GM18858 (cell line): ENCODE data around the gene TMEM154.

Experiments used
- ATAC-seq: cut with Tn5 transposase; IDR thresholded peaks from one replicate; pipeline ENCODE4 v1.9.1; 2021; ENCODE audit not compliant: unreplicated experiment

The TMEM154 gene

DNA sequence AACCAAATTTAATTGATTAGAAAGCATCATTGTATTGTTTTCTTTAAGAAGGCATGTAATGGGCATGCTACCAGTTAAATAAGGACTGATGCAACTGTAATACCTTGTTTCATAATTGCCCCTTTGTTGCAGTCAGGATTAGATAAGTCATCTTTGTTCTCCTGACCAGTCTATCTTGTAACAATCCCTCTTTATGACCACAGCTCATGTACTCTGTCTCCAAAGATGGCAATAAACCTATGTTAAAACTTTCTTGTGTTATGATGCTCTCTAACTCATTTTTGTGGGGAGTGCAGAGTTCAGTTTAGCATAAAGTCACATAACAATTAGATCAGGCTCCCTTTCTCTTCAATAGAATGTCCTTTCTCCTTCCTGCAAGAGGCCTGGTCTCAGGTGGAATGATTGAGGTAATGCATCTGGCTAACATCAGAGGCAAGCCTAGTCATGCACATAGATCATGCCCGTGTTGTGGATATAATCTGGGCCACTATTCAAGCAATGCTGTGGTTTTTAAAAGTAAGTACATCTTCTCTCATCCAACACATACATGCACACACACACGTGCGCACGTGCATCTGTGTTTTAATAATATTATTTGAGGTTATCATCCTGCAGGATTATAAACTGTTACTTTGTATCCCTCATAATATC lies 45.6 kb downstream of the TMEM154 start:
- ATAC-seq = no peak

DNA sequence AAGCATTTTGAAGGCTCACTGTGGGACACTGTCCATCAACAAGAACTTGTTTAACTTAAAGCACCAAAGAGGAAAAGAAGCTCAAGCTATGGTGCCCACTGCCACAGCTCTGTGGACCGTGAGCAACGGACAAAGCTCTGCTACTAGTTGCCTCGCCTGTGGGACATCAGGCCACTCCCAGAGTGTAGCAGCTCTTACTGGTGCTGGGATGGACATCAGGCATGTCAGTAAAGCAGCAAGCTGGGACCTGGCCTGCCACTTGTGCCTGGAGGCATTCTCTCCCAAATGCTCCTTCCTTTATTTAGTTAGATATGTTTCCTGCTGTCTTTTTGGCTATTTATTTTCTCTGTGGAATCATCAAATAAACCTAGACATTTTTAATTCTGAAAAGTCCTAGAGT lies 46.7 kb downstream of the TMEM154 start:
- ATAC-seq = no peak

DNA sequence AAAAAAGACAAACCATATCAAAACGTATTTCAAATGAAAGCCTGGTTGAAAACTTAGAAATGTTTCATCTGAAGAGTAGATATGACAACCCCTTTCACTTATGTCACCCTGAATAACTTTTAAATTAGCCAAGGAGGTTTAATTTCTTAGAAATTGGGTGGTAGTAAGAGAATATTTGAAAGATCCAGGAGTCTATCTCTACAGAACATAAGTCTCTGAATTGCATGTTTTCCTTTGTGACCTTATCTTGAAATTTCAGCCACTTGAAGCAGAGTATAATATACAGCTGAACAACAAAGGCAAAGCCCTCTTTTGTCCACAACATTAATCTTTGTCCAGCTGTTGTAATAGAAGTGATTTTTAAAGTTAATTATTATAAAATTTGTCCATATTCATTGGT lies 49.5 kb downstream of the TMEM154 start:
- ATAC-seq = no peak

DNA sequence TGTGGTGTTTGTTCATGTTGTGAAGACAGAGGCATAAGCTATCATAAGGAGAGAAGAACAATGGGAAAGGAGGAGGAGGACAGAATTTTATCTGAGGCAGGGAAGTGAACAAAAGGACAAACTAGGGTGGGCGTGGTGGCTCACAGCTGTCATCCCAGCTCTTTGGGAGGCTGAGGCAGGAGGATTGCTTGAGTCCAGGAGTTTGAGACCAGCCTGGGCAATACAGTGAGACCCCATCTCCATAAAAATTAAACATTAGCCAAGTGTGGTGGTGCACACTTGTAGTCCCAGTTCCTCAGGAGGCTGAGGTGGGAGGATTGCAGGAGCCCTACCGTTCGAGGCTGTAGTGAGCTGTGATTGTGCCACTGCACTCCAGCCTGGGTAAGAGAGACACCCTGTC lies 49.9 kb downstream of the TMEM154 start:
- ATAC-seq = no peak

DNA sequence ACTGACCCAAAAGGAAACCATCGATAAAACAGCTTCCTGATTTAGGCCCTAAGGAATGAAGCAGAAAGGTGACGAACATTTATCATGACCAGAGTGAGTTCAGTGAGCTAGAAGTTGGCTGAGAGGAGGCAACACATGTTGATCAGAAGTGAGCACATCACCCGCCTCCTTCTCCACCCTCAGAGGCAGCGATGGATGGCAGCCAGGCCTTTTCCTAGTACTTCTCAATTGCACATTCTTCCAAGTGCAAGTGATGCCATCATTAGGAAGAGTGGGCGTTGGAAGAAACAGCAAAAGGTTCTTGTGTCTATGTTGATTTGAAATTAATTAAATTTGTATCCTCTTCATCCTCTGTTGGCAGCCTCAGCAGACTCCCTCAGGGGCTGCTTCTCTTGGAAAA lies 51.7 kb downstream of the TMEM154 start:
- ATAC-seq = no peak

DNA sequence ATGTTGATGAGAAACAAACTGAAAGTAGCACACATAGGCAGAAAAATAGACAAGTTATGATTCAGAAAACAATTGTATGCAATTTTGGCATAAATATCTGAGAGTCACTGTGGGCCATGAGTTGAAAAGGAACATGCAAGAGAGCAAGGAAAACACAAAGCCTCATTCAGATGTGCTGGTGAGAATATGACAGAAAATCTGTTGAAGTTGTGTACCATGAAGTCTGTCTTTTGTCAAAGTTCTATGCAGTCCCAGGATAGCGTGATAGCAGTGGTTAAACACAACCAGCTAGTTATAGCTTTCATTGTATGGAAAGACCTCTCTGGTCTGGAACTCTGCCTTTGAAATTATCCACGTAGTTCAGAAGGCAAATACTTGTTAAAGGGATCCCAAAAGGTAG lies 53.0 kb downstream of the TMEM154 start:
- ATAC-seq = no peak

DNA sequence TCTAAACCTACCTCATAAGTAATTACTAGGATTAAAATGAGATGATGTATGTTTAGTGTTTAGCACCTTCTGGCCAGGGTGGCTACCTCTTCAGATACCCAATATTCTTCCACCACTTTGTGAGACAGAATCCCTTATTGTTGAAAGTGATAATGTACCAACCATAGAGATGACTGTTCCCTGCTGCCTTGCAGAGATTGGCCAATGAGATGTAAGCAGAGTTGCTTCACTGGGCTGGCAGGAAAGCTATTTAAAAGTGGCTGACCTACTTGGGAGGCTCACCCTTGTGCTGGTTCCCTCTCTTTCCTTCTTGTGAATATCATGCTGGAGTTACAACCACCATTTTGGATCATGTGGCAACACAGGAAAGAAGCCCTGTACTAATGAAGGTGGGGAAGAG lies 58.9 kb downstream of the TMEM154 start:
- ATAC-seq = no peak

DNA sequence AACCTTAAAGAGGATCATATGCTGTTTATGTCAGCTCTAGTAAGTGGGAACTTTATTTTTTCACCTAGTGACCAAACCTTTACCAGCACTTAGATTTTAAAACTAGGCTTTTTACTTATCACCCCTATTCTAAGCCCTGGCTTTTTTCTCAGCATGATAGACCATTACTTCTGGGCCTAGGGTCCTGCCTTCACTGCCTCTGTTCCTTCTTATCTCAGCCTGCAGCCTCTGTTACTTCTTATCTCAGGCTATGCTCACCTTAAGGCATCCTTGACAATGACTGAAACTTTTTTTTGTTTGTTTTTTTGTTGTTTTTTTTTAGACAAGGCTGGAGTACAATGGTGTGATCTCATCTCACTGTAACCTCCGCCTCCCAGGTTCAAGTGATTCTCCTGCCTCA lies 59.6 kb downstream of the TMEM154 start:
- no peak for ATAC-seq

DNA sequence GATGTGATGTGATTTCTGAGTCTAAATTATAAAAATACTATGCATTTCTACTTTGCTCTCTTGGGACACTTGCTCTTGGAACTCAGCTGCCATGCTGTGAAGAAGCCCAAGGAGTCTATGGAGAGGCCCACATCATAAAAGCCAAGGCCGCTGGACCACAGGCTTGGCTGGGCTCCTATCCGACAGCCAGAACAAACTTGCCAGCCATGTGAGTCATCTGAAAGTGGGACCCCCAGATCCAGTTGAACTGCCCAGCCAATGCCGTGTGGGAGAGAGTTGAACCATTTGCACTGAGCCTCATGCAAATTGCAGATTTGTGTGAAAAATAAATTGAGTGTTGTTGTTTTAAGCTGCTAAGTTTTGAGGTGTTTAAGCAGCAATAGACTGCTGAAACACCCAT lies 60.2 kb downstream of the TMEM154 start:
- ATAC-seq = no peak

DNA sequence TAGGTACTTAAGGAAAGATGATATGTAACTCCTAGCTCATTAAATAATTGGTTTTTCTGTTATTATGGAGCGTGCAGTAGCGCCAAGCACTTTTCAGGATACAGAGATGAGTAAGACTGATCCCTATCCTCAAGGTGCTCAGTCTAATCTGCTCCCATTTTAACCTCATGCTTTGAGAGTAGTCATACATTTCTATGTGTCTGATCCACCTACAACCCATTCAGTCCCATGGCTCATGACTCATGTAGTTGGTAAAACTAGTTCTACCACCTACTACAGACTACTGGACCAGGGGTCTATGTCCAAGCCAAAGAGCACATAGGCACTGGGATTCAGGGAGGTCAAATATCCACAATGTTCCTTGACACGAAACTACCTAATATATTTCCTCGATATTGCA lies 60.8 kb downstream of the TMEM154 start:
- no peak for ATAC-seq

DNA sequence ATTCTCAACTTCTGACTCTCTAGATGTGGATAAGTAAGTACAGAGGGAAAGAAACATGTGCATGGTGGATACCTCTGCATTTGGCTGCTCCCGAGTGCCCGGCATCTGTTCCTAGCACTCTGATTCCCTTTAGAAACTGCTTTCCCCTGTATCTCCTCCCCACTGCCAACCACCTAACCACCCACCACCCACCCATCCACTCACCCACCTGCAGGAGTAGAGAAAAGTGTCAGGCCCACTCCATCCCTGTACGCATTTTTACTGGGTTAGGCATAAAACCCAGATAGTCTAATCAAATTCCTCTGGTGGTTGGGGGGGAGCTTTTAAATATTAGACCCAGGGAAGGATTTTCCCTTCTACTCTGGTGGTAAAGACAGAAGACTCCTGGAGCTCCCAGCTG lies 63.0 kb downstream of the TMEM154 start:
- ATAC-seq = no peak

DNA sequence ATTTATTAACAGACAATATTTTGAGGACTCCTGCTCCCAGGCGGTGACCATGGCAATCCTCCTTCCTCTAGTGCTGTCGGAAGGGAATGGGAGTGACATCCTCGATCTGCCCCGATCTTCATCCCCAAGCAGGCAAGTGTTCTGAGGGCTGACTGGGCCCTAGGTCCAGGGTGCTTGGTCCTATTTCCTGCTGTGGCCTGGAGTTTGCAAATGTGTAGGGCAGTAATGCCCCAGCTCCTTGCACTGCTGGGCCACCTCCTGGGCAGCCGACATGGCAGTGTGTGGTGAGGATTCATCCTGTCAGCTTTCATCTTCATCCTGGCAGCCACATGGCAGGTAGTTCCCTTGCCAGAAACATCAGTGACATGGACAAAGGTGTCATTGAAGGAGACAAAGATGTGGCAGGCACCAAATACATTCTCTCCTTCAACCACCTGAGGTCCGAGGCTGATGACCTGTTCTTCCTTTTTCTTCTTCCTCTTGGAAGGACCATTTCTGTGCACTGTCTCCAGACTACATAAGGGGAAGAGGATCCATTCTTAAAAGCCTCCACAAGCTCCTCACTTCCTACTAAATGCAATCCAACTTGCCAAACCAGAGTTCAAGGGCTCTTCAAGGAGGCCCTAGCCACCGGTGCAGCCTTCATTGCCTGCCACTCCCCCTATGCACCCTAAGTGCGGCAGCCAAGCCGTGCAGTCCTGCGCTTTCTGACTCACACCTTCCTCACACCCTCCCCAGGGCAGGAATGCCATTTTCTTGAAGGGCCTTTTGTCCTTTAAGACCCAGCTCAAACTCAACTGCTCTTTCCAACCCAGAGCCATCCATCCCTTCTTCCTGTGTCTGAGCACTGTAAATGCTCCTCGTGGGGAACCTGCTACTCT lies 65.7 kb downstream of the TMEM154 start:
- ATAC-seq = no peak

DNA sequence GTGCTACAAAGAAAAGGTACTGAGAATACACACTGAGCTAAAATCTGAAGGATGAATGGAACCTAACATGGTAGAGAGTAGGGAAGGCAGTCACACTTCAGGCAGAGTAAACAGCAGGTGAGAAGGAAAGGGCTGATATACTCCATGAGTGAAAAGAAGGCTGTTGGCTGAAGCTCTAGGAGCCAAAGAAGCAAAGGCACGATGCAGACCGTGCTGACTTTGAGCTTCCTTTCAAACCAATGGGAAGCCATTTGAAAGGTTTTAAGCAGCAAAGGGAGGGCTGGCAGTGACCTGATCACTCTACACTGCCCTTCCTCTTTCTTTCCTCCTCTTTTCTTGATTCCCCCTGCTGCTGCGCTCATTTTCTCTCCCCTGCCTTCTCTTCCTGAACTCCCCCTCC lies 66.4 kb downstream of the TMEM154 start:
- no peak for ATAC-seq

DNA sequence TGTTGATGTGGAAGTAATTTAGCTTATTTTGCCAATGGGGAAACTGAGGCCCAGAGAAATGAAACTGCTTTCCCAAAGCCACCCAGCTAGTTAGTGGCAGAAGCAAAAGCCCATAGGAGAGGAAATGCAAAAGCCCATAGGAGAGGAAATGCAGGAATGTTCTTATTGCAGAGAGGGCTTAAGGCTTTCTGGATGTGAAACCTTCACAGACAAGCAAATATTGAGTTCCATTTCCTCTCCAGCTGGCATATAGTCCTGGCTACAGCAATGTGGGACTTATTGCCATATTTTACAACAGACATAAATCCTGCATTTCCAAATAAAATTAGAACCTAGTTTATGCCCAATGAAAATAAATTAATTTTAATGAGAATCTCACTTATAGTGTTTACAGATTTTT lies 69.7 kb downstream of the TMEM154 start:
- no peak for ATAC-seq

DNA sequence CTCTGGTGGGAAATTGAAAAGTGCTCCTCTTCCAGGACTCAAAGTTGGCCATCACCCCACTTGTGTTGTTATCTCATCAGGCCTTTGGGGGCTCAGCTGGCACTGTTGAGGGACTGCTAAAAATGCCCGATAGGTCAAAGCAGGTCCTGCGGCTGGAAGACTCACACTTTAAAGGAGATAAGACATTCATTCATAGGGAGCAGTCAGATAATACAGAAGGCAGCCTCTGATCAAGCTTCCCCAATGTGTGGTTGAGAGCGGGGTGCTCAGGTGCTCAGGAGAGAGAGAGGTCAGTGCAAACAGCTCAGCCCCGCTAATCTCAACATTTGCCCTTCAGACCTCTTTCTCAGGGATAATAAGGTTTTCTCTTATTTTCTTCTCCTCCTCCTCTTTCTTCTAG lies 70.3 kb downstream of the TMEM154 start:
- no peak for ATAC-seq

DNA sequence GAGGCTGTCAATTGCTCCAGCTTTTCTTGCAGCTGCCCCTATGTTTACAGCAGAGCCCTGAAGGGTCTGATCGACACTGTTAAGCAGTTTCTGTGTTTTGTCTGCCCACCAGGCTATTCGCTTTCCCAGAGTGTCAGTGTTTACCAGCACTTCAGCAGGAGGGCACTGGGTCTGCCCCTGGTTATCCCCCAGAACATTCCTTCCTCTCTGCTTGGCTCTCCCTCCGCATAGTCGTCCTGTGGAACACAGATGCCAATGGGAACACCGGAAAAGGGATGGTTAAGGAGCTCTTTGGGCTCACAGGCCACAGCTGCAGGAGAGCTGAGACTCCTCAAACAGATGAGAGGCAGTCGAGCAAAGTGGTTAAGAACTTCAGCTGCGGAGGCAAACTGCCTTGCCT lies 72.6 kb downstream of the TMEM154 start:
- no peak for ATAC-seq

DNA sequence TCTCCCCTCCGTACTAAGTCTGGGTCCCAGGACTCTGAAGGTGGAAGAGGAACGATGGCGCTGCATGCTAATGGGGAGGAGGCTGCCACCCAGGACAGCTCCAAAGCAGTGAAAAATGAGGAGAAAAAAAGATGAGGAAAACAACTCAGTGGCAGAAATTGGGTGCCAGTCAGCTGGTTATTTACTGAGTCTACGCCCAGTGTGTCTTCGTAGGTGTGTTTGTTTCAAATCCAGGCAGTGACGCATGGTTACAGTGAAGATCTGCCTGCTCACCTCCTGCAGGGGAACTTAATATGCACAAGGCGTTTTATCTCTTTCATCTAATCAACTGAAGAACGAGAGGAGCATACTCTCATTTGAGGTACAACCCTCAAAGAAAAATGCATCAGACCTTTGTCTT lies 73.0 kb downstream of the TMEM154 start:
- ATAC-seq = no peak

DNA sequence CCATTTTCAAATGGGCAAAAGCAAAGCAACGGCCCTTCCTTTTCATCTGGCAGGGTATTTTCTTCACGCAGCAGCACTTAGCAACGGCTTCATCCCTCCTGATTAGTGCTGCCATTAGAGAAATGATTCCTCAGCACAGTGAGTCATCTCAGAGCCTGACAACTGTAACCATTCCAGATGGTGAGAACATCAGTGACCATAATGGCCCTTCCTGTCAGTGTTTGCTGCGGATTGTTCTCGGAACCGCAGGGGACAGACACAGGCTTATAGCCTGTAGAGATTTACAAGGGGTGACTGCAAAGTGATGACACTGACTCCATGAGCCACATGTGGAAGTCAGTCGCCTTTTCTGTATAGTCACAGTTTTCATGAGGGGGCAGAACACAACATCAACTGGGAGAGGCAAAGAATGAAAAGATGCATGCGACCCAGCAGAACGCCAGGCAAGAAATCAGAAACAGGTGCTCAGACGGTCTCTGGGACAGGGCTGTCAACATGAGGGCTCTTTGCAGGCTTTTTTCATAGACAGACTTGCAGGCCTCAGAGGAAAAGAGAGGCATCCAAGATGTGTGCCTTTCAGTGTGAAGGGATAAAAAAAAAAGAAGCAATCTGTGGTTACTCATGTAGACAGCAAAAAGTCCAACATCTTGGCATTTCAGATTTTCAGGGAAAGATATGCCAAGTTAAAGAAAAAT lies 74.0 kb downstream of the TMEM154 start:
- ATAC-seq = no peak

DNA sequence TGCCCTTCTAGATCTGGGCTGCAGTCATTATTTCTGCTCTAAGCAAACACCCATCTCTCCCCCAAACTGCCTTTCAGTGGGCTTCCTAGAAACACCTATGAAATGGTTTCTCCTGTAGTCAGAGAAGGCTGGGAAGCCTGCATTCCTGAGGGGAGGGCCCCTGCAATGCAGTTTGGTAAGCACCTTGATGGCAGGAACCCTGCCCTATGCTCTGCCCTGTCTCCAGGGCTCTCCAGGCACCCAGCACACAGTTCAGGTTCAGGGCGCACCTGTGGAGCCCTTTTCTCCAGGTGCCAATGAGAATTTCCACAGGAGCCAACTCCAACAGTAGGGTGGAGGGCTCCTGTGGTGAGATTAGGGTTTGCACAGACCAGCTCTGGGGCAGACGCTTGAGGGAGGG lies 74.8 kb downstream of the TMEM154 start:
- ATAC-seq = no peak

DNA sequence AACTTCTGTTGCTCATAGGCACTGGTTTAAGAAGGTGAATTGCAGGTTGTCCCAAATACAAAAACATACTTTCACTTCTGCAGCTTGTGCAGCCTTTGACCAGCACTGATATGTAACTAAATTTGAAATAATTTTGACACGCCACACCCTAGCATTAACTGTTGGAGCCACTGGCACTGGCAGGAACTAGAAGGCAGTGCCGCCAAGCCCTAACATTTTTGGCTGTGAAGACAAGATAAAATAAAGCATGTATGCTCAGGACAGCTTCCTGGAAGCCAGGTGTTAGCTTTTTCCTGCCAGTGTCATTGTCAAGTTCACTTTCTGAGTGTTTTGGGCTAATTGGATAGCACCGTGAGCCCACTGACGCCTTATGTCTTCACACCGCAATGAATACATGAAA lies 78.6 kb downstream of the TMEM154 start:
- no peak for ATAC-seq

DNA sequence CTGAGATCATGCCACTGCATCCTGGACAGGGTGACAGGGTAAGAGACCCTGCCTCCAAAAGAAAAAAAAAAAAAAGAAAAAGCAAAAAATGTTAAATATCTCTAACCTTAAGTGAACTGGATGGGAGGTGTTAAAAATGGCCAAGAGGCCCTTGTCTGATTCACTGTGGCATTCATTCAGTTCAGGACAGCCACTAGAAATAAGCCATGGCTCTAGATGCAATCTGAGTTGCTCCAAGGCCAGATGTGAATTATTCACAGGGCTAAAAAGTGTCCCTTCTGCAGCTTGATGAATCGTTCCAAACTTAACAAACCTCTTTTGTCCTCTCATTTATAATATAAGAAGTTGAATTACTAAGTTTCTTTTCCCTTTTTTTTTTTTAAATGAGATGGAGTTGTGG lies 80.2 kb downstream of the TMEM154 start:
- no peak for ATAC-seq

DNA sequence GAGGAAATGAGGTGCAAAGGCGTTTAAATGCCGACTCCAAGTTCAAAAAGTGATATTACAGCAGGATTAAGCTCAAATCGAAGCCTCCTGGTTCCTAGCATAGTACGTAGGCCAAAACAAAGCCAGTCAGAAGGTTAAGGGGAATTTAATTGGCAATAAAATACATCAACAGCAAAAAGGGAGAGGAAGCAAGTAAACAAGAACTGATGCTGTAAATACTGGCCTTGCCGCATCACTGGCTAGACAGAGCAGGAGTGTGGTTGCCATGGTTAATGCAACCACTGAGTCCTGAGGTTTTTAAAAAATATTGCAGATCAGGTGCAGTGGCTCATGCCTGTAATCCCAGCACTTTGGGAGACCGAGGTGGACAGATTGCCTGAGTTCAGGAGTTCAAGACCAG lies 80.7 kb downstream of the TMEM154 start:
- ATAC-seq = no peak
